ENCODE results near the gene TSPAN33. TPM values are rescaled to one million over a fixed set of nuclear protein-coding genes. Genes with fewer than 3 reads are reported as not detected.
A peak's percentile ranks its signal among the peaks of the same experiment; 100 is the strongest.
"Not testable (repeated sequence)": the region's sequence is repeated elsewhere in the genome, so short reads cannot be mapped to it uniquely, and the experiment has no call there.

The TSPAN33 gene
- total and polyA plus RNA-seq, 4 donors = 16.4 to 24.8 (median 18.6) TPM

GRCh38 chr7:129169686-129170440 is 25.4 kb downstream of the TSPAN33 start:
- H3K9me3 ChIP-seq (ENCODE audit: control insufficient read depth, insufficient read depth, low read length) = no peaks in the 10 kb centered on the region
- H3K27ac ChIP-seq (ENCODE audit: low read depth, low read length) = peak overlapping the region; percentile 3
- H3K4me3 ChIP-seq (ENCODE audit: low read depth, low read length) = peak overlapping the region; percentile 50
- peaks cover 2% of the 10 kb centered on the region for H3K36me3 ChIP-seq (ENCODE audit: control insufficient read depth, insufficient read depth, low read length)
- peaks cover 3% of the 10 kb centered on the region for H3K27me3 ChIP-seq (ENCODE audit: control insufficient read depth, insufficient read depth, low read length)
- peaks cover 21% of the 10 kb centered on the region for H3K4me1 ChIP-seq (ENCODE audit: control insufficient read depth, insufficient read depth, low read length)
- no peak for DNase-seq (ENCODE audit: low read depth in 4 of 6, low spot score in 6 of 6)
- WGBS (ENCODE audit: insufficient coverage) = 39% methylated on average over 9 of the region's 16 CpGs

- DNase-seq (ENCODE audit: low read depth in 4 of 6, low spot score in 6 of 6) = no peak
- WGBS (ENCODE audit: insufficient coverage) = 82% methylated on average over 5 of the region's 11 CpGs
- Histone ChIP-seq H3K4me3 (ENCODE audit: low read depth, low read length) (no peak overlapping the region), H3K27ac (ENCODE audit: low read depth, low read length) (no peak overlapping the region), H3K36me3 (ENCODE audit: control insufficient read depth, insufficient read depth, low read length) (peaks cover under 1% of the 10 kb centered on the region), H3K9me3 (ENCODE audit: control insufficient read depth, insufficient read depth, low read length) (no peaks in the 10 kb centered on the region), H3K4me1 (ENCODE audit: control insufficient read depth, insufficient read depth, low read length) (peaks cover 21% of the 10 kb centered on the region), H3K27me3 (ENCODE audit: control insufficient read depth, insufficient read depth, low read length) (peaks cover 3% of the 10 kb centered on the region)
Measured at GRCh38 chr7:129170441-129171021, 26.0 kb downstream of the TSPAN33 start.

GRCh38 chr7:129173861-129174260 is 29.4 kb downstream of the TSPAN33 start:
- no CpG with 5 or more reads among the region's 7 CpGs for WGBS (ENCODE audit: insufficient coverage)
- not testable (repeated sequence) for DNase-seq (ENCODE audit: low read depth in 4 of 6, low spot score in 6 of 6); H3K9me3 ChIP-seq (ENCODE audit: control insufficient read depth, insufficient read depth, low read length); H3K27me3 ChIP-seq (ENCODE audit: control insufficient read depth, insufficient read depth, low read length); H3K4me3 ChIP-seq (ENCODE audit: low read depth, low read length); H3K4me1 ChIP-seq (ENCODE audit: control insufficient read depth, insufficient read depth, low read length); H3K36me3 ChIP-seq (ENCODE audit: control insufficient read depth, insufficient read depth, low read length); H3K27ac ChIP-seq (ENCODE audit: low read depth, low read length)

- Histone ChIP-seq H3K27ac (ENCODE audit: low read depth, low read length) (no peak overlapping the region), H3K4me1 (ENCODE audit: control insufficient read depth, insufficient read depth, low read length) (no peaks in the 10 kb centered on the region), H3K9me3 (ENCODE audit: control insufficient read depth, insufficient read depth, low read length) (no peaks in the 10 kb centered on the region), H3K4me3 (ENCODE audit: low read depth, low read length) (no peak overlapping the region), H3K36me3 (ENCODE audit: control insufficient read depth, insufficient read depth, low read length) (no peaks in the 10 kb centered on the region), H3K27me3 (ENCODE audit: control insufficient read depth, insufficient read depth, low read length) (no peaks in the 10 kb centered on the region)
- DNase-seq (ENCODE audit: low read depth in 4 of 6, low spot score in 6 of 6) = no peak
- WGBS (ENCODE audit: insufficient coverage) = 79% methylated on average over 5 of the region's 11 CpGs
Measured at GRCh38 chr7:129176916-129177710, 32.6 kb downstream of the TSPAN33 start.

GRCh38 chr7:129184981-129185670 is 40.6 kb downstream of the TSPAN33 start:
- Histone ChIP-seq H3K27me3 (ENCODE audit: control insufficient read depth, insufficient read depth, low read length) (peaks cover 9% of the 10 kb centered on the region), H3K36me3 (ENCODE audit: control insufficient read depth, insufficient read depth, low read length) (no peaks in the 10 kb centered on the region), H3K27ac (ENCODE audit: low read depth, low read length) (no peak overlapping the region), H3K4me1 (ENCODE audit: control insufficient read depth, insufficient read depth, low read length) (peaks cover 14% of the 10 kb centered on the region), H3K9me3 (ENCODE audit: control insufficient read depth, insufficient read depth, low read length) (no peaks in the 10 kb centered on the region), H3K4me3 (ENCODE audit: low read depth, low read length) (no peak overlapping the region)
- 100% methylated on average over 2 of the region's 6 CpGs for WGBS (ENCODE audit: insufficient coverage)
- DNase-seq (ENCODE audit: low read depth in 4 of 6, low spot score in 6 of 6) = no peak

GRCh38 chr7:129186749-129187260 is 42.3 kb downstream of the TSPAN33 start:
- Histone ChIP-seq H3K36me3 (ENCODE audit: control insufficient read depth, insufficient read depth, low read length) (no peaks in the 10 kb centered on the region), H3K27me3 (ENCODE audit: control insufficient read depth, insufficient read depth, low read length) (peaks cover 11% of the 10 kb centered on the region), H3K27ac (ENCODE audit: low read depth, low read length) (no peak overlapping the region), H3K9me3 (ENCODE audit: control insufficient read depth, insufficient read depth, low read length) (no peaks in the 10 kb centered on the region), H3K4me3 (ENCODE audit: low read depth, low read length) (no peak overlapping the region), H3K4me1 (ENCODE audit: control insufficient read depth, insufficient read depth, low read length) (peaks cover 18% of the 10 kb centered on the region)
- 80% methylated on average over 2 of the region's 6 CpGs for WGBS (ENCODE audit: insufficient coverage)
- DNase-seq (ENCODE audit: low read depth in 4 of 6, low spot score in 6 of 6) = no peak

GRCh38 chr7:129187681-129188371 is 43.3 kb downstream of the TSPAN33 start:
- Histone ChIP-seq H3K4me3 (ENCODE audit: low read depth, low read length) (peak overlapping the region; percentile 50), H3K27me3 (ENCODE audit: control insufficient read depth, insufficient read depth, low read length) (peaks cover 11% of the 10 kb centered on the region), H3K36me3 (ENCODE audit: control insufficient read depth, insufficient read depth, low read length) (no peaks in the 10 kb centered on the region), H3K27ac (ENCODE audit: low read depth, low read length) (peak overlapping the region; percentile 79), H3K9me3 (ENCODE audit: control insufficient read depth, insufficient read depth, low read length) (no peaks in the 10 kb centered on the region), H3K4me1 (ENCODE audit: control insufficient read depth, insufficient read depth, low read length) (peaks cover 18% of the 10 kb centered on the region)
- peak in 1 of 6 donors; percentile 15 for DNase-seq (ENCODE audit: low read depth in 4 of 6, low spot score in 6 of 6)
- WGBS (ENCODE audit: insufficient coverage) = 12% methylated on average over 13 of the region's 14 CpGs

GRCh38 chr7:129188372-129188891 is 43.9 kb downstream of the TSPAN33 start, which contains the start of gene SMO:
Gene SMO (plus strand): TSS chr7:129188633. CDS start chr7:129189152, 519 bp downstream.
- Histone ChIP-seq H3K9me3 (ENCODE audit: control insufficient read depth, insufficient read depth, low read length) (no peaks in the 10 kb centered on the region), H3K27ac (ENCODE audit: low read depth, low read length) (peak within 1 kb of the TSS; percentile 79), H3K4me3 (ENCODE audit: low read depth, low read length) (peak within 1 kb of the TSS; percentile 69), H3K36me3 (ENCODE audit: control insufficient read depth, insufficient read depth, low read length) (no peaks in the 10 kb centered on the region), H3K27me3 (ENCODE audit: control insufficient read depth, insufficient read depth, low read length) (peaks cover 11% of the 10 kb centered on the region), H3K4me1 (ENCODE audit: control insufficient read depth, insufficient read depth, low read length) (peaks cover 18% of the 10 kb centered on the region)
- WGBS (ENCODE audit: insufficient coverage) = under 1% methylated on average over 42 of the region's 48 CpGs
- peak in 4 of 6 donors; percentile 39 to 91 (median 71) for DNase-seq (ENCODE audit: low read depth in 4 of 6, low spot score in 6 of 6)

Measured in spinal cord (tissue), 10 donors.